Activated CD8-positive, alpha-beta memory T cell treated with anti-CD3 and anti-CD28 coated beads for 4 hours (primary cell): ENCODE measurements around the gene MBP.

Source experiments
- DNase-seq, 2 donors: peaks; one replicate each; pipeline ENCODE4 v3.0.0-alpha.2; 2020; ENCODE audit warnings: low read depth in 2 of 2

MBP gene

DNA sequence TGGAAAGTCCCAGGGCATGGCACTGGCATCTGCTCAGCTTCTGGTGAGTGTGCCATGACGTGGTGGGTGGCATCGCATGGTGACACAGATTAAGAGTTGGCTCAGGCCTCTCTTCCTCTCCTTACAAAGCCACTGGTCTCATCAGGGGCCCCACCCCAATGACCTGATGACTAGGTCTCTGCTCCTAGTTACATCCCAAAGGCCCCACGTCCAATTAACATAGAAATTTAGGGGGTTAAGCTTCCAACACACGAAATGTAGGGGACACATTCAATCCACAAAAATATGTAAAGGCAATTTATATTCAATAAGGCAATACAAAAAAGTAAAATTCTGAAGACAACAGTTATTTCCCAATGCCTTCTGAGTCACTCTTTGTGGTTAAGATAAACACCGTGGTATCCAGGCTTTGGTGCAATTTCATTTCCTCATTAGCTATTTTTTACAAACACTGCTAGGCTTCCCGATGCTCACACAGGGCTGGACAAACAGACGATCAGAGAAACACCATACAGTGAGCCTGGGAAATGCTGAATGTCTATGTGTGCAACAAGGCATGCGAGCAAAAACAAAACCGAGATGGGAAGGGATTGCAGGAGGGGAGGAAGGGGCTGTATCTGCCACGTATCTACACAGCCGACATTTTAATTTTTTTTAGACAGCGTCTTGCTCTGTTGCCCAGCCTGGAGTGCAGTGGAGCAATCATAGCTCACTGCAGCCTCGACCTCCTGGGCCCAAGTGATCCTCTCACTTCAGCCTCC, 67.2 kb downstream of the MBP start:
- DNase-seq = no peak

DNA sequence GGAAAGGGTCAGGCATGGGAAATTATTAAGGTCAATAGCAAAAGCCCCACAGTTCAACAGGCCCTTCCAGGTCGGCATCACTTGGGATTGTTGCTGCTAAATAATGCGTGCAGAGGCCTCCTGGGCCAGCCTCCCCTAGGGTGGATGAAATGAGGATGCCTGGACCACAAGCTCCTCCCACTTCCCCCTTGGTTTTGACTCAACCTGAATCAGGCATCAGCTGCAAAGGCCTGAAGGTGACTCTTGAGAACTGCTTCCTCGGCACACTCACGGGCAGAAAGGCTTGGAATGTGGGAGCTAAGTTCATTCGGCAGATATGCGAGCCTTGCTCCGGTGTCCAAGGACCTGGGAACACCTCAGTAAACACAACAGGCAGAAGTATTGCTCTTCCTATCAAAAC, 69.3 kb downstream of the MBP start:
- DNase-seq = peak; percentile 49 to 54

DNA sequence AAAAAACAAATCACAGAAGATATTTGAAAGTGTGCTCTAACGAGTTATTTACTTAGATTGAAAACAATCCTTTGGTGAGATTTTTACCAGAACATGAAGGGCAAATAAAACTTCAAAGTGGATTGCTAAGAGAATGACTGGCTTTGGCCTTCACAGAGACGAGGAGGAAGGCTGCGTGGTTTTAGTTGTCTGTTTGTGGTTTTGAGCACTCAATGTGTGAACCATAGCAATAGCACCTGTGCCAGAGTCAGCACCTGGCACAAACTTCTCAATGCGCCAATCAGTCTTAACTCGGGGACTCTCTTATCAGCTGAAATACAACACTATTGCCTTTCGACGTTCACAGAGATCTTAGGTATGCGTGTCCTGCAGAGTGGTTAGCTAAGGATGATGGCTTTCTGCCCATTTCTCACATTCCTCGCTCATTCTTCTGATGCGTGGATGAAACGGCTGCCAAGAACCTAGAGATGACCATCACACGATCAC, 70.0 kb downstream of the MBP start:
- no peak for DNase-seq

DNA sequence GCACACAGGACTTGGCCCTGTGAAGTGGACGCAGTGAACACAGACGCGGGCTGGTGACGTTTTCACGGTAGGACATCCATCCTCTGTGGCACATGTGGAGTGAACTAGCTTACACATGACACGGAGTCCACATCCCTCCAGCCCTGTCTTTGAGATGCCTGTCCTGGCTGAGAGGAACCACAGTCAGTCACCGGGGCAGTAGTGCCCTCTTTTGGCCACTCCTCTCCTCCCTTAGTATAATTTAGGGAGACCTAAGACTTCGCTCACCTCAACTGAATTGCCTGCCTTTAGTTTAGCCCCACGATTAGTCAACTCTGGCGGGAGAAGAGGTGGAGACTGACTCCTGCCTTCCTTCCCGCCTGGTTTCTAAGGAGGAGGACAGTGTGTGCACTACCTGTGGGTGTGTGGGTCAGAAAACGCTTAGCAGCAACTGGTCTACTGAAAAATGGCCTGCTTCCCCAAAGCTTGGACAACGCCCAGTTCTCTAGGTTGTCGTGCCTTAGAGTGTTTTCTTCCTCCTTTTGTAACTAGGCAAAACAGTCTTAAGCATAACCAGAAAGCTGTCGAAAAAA, 70.6 kb downstream of the MBP start:
- DNase-seq = no peak

DNA sequence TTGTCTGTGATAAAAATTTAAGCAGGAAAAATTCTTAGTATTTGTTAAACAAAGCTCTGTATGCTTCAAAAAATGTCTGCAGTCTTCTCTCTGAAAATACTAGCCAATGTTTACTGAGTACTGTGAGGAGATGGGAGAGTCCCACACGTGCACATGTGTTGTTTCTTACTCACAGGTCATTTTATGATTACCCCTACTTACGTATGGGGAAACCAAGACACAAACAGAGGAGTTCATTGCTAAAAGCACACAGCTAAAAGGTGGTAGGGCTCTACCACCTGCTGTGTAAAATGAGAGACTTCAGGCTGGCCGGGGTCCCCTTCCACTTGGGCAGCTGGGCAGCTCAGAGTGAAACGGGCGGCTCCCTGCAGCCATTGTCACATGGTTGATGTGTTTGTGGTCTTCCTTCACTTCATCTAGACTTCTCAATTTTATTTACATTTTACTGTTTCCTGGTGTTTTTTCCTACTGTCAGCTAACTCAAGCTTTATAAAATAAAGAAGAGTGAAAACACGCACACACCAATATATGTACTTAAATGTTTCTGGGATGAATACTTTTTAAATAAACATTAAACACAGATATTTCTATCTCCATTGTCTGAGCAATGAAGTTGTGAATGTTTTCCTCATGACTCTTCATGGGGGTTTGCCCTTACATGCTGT, 71.2 kb downstream of the MBP start:
- DNase-seq = no peak

DNA sequence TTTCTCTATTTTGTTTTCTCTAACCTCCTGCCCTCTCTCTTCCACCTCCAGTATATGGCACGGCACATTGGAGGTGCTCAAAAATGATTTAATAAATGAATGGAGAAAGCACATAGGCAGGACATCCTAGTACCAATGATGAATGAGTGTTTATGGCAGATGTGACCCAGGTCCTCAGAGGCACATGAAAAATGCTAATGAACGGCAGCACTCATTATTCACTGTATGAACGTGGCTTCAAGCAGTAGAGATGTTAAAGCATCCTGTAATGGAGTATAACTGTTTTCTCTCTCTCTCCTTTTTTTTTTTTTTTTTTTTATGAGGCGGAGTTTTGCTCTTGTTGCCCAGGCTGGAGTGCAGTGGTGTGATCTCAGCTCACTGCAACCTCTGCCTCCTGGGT, 72.4 kb downstream of the MBP start:
- no peak for DNase-seq

DNA sequence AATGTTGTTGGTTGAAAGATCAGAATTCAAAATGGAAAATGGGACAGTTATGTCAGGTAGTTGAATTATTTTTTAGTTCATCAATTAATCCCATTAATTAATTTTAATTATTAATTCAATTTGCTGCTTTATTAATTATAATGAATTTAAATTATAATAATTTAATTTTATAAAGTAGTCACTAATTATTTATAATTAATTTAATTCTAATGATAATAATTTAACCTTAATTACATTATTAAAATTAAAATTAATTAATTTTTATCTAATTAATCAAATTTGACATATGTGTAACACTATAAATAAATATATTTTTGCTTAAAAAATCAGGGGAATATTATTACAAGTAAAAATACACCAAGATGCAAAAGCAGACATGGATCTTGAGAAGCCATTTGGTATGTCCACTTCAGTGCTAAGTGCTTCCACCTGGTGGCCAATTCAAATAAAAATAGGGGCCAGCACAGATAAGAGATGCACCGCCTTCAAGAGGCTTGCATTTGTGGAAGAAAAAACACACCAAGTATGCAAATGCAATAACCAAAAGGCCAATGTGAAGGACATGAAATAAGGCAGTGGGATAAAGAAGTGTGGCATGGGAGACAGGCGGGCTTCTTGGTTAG, 73.2 kb downstream of the MBP start:
- no peak for DNase-seq

DNA sequence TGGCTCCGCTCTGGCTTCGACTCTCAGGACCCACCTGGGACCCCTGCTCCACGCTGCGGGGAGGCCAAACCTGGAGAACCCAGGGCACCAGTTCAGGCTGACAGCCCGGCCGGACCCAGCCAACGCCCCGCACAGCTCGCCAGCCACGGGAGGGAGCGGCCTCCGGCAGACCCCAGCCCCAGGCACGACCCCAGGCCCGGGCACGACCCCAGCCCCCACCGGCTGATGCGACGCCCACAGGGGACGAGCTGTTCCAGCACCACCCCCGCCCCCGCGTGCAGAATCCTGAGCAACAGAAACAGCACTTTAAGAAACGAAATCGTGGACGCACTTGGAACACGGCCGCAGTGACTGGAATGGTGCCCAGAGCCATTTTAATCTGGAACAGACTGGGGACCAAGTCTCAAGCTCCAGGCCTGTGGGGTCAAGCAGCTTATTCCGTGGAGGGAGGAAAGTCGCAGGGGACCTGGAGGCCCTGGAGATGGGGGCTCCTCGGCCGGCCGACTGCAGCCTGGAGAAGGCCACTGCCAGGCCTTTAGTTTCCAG, 74.2 kb downstream of the MBP start:
- no peak for DNase-seq

DNA sequence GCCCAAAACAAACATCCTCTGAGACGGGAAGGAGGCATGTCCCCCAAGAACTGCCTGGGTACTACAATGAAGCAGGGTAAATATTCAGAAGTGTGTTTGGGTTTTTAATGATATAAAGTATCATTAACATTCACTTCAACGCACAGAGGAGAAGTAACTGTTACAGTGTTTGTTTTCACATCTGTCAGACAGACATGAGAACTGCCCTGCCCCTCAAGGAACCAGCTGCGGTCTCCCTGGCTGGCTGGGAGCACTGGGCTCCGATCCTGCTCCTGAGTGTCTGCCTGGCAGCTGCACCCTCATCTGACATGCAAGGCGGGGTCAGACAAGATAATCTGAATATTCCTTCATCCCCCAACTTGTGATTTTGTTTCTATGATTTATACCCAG, 75.6 kb downstream of the MBP start:
- DNase-seq = no peak

DNA sequence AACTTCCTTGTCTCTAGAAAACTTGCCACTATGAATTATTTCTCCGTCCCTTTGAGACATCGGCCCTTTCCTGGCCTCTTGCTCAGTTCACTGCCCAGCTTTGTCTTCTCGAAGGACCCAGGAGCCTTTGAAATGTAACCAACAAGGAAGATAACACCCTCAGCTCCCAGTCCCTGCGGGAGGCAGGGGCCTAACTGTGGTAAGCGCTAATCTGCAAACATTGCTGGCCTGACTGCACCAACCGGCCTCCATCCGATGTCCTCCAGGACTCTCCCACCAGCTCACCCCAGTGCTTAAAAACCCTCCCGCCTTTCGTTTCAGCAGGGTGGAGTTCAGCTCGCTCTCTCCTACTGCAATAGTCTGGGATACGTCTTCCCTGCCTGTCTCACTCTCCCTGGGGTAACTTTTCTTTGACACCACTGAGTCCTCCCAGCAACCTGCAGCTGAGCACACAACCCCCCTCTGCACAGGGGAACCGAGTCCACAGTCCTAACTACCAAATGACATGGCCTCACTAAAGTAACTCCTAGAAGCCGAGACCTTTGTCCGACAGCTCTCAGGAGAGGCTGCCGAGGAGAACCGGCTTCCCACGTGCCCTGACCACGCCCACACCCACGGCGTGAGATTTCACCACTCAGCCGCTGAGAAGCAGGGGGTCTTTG, 76.1 kb downstream of the MBP start:
- no peak for DNase-seq

DNA sequence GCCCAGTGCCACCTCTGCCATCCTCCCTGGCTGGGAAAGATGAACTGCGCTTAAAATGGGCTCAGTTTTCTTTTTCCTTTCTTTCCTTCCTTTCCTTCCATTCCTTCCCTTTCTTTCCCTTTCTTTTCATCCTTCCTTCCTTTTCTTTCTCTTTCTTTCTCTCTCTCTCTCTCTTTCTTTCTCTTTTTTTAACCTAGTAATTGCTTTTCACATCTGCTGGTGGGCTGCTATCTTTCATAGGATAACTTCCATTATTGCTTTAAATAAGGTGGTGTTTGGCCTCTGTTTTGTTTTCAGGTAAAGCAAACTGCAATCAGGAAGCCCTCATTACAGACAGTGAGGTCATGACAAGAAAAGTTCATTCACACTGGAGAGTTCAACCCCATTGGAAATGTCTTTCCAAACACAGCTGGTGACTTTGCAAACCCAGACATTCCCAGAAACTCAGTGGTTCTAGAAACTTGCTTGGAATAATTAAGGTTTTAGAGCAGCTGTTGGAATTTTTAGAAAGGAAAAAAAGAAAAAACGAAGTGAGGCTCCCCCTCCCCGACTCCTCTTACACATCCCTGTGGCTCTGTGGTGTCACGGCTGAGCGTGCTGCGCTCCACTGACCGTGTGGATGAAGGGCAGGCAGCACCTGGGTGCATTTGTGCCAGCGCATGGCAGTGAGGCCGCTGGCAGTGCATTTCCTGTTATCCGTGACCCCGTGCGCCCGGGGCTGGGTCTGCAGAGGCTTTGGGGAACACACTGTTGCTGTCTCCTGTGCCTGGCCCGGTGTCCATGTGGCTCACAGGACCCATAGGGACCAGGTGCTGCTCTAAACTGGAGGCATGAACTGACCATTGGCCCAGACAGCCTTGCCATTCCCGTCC, 76.9 kb downstream of the MBP start:
- no peak for DNase-seq

DNA sequence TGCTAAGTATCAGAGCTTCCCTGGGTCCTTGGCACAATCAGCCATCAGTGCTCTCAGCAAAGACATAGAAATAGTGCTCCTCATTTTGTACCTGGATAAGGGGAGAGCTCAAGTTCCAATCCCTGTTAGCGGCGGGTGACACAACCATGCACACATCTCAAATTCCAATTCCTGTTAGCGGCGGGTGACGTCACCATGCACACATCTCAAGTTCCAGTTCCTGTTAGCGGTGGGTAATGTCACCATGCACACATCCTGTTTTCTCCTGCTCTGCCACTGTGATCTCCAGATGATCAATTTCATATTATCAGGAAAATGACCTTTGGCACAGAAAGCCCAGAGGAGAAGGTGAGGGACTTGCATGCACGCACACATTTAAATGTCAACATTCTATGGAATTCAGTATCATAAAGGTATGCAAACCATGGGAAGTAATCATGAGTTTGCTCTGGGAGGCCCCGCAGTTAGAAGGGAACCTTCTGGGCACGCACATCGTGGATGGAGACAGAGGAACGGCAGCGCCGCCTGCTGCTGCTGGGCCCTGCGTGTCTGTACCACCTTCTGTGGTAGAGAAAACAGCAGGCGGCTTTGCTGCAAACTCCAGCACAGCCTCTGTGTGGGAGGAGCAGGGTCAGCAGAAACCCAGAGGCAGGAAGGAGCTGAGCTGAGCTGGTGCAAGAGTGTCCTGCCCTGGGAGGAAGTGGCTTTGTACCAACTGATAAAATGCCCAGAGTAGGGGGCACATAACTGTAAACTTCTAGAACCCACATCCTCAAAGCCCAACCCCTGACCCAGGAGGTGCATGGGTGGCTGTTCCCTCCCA, 77.8 kb downstream of the MBP start:
- DNase-seq = peak; percentile 46 to 59

DNA sequence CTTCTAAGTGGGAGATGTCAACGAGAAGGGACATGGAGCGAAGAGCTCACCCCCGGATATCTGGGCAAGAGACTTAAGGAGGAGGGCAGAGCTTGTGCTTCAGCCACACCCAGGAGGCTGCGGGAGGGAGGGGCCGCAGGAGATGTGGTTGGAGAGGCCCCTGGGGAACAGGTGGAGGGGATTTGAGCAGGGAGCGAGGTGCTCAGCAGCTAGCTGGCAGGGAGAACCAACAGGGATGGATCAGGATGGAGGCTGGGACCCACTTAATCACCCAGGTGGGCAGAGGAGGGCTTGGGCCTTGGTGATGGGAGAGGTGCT, 78.3 kb downstream of the MBP start:
- DNase-seq = no peak

DNA sequence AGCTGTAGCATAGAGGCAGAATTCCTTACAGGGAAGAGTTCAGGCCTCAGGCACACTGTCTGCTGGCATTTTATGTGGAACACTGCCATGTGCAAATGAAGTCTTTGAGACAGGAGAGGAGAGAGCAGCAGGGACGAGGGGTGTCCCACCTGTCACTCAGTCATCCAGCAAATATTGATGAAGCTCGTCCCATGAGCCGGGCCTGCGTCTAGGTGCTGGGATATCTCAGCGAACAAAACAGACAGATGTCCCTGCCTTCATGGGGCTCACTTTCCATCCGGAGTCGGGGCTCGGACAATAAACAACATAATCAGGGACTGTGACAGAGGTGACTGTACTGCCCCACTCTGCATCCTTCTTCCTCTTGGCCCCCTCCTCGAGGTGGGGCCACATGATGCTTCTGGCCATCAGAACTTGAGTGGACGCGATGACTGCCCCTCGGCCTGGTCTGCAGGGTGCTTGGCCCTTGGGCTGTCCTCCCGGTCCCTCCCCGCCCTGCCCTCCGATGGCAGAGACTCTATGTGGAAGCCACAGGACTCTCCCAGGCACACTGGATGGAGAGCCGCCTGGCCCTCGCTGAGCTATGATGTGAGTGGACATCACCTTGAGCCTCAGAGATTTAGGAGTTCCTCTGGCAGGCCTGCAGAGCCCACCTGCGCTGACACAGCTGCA, 78.8 kb downstream of the MBP start:
- no peak for DNase-seq

DNA sequence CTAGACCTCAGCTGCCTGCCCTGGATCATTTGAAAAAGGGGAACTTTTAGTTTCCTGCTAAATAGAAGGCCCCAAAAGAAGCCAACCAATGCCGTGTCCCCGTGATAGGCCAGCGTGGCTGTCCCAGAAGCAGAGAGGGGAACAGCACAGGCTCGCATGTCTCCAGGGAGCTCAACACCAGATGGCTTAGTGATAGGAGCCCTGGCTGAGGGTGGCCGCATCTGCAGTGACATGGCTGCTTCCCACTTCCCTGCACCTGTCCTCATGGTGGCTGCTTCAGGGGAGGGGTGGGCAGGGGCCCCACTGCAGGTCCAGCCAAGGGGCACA, 79.6 kb downstream of the MBP start:
- no peak for DNase-seq

DNA sequence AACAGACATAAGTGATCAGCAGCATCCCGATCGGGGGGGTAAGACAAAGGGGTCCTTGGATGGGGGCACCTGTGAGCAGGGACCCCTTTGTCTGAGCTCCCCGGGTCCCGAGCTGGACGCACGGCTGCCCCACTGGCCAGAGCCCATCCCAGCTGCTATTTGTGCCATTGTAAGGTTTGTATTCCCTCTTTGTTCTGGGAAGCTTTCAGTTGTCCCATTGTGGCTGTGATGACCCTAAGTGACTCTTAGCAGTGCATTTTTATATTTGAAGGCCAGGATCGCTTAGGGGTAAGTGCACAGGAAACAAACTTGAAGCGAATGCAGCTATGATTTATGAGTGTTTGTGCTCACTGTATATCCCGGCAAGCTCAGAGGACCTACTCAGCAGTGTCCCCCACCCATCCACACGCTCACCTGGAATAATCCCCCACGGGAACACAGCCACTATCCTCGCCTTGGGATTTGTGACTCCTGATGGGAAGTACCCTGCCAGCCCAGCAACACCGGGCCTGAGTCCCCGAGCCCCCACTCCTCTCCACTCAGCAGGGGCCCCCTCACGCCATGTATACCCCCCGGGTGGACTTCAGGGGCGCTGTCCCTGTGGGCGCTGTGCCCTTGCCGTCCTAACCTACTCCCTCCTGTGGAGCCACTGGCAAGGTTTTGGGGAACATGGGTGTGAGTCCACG, 80.1 kb downstream of the MBP start:
- no peak for DNase-seq

DNA sequence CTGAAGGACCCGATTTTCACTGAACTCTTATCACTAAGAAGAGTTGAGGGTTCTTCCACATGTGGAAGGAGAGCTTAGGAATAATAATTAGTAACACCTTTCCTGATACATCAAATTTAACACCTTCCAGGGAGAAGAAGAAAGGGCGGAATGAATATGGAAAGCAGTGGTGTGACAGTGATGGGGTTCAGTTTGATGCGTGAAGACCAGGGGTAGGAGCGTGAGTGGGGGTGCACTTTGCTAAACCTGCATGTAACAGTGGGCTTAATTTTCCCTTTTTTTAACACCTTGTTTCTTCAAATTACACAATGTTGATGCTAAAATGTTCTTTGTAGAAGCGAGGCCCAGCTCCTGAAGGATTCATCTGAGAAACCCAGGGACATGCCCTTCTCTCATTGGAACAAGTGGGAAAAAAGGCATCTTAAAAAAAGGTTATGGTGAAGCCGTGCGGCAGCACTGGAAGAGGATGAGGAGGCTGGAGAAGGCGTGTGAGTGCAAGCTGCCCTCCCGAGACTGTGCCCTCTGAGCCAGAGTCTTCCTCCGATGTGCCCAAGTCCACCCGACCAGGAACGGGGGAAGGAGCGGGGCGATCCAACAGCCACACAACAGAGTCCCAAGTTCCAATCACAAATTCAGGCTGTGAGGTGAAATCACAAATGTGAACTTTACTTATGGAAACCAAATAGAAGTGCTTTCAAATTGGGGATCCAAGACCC, 80.8 kb downstream of the MBP start:
- no peak for DNase-seq

DNA sequence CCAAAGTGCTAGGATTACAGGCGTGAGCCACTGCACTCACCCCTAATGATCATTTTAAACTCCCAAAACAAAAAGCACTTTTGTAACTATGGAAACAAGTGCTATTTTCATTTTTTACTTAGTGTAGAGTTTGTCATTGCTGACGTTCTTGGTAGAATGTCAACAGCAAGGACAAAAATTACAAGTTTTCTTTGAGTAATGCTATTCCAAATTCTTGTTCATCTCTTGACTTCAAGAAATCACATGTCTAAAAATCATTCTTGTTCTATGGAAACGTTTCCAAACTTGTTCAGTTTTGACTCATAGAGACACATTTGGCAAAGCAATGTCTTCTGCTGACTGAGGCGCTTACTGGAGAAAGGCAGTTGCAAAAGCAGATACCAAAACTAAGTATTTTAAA, 82.6 kb downstream of the MBP start:
- DNase-seq = no peak
